HL-60/S4 (cell line): ENCODE results near the gene KLK4.

Experiments
- in situ Hi-C: fragments of 300-500 bp; cut with MboI; formaldehyde crosslinking; loops from 2 replicates; pipeline ENCODE4 v1.14.3; 2022; ENCODE audit warnings: low sequenced_read_pairs

KLK4 gene

DNA sequence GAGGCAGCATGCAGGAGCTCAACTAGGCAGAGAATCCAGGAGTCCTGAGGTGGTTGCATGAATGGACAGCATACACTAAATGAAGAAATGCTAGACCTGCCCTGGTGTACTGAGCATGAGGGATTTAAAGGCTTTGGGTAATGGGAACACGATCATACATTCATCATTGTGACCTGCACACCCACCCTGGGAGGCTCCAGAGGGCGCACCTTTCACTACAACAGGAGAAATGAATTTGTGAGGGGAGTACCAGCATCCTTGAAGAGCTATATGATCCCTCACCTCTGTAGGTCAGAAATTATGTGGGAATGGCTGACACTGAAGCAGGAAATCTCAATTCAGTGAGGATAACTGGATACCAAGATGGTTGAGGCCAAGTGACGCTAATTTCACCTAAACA, 29.0 kb downstream of the KLK4 start:
- in situ Hi-C loops = no loop called here

DNA sequence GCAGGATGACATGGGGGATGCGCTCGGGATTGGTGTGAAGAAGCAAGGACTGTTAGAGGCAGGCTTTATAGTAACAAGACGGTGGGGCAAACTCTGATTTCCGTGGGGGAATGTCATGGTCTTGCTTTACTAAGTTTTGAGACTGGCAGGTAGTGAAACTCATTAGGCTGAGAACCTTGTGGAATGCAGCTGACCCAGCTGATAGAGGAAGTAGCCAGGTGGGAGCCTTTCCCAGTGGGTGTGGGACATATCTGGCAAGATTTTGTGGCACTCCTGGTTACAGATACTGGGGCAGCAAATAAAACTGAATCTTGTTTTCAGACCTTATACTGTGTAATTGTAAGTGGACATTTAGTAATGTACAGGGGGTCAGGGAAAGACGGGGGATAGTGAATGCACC, 31.0 kb downstream of the KLK4 start:
- in situ Hi-C loops = no loop called here

DNA sequence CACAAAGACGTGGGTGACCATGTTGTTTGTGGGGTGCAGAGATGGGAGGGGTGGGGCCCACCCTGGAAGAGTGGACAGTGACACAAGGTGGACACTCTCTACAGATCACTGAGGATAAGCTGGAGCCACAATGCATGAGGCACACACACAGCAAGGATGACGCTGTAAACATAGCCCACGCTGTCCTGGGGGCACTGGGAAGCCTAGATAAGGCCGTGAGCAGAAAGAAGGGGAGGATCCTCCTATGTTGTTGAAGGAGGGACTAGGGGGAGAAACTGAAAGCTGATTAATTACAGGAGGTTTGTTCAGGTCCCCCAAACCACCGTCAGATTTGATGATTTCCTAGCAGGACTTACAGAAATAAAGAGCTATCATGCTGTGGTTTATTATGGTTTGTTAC, 32.3 kb downstream of the KLK4 start:
- in situ Hi-C loops = no loop called here

DNA sequence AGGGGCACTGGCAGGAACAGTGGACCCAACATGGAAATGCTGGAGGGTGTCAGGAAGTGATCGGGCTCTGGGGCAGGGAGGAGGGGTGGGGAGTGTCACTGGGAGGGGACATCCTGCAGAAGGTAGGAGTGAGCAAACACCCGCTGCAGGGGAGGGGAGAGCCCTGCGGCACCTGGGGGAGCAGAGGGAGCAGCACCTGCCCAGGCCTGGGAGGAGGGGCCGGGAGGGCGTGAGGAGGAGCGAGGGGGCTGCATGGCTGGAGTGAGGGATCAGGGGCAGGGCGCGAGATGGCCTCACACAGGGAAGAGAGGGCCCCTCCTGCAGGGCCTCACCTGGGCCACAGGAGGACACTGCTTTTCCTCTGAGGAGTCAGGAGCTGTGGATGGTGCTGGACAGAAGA, 33.9 kb downstream of the KLK4 start:
- in situ Hi-C loops = no loop called here

DNA sequence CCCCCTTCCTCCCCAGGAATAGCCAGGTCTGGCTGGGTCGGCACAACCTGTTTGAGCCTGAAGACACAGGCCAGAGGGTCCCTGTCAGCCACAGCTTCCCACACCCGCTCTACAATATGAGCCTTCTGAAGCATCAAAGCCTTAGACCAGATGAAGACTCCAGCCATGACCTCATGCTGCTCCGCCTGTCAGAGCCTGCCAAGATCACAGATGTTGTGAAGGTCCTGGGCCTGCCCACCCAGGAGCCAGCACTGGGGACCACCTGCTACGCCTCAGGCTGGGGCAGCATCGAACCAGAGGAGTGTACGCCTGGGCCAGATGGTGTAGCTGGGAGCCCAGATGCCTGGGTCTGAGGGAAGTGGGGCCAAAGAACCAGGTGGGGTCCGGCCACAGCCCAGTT, 34.7 kb downstream of the KLK4 start:
- in situ Hi-C loops = no loop called here

DNA sequence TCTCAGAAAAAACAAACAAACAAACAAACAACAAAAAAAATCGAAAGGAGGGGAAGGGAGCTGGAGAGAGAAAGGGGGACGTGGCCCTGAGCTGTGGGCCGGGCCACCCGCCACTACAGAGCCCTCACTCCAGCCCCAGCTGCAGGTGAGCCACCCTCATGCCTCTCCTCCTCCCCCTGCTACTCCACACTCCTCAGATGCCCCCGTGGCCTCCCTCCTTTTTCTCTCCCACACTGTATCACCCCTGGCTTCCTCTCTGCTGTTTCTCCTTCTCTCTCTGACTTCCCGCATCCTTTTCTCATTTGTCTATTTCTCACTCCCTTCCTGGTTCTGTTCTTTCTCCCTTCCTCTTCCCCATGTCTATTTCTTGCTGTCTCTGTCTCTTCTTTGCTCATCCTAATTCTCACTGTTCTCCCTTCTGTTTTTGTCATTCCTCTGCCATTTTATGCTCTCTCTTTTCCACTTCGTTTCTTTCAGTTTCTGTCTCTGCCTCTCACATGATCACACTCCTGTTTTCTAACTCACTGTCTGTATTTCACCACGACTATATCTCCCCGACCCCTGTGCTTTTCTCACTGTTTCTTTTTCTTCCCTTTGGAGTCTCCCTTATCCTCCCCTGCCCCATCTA, 35.3 kb downstream of the KLK4 start:
- in situ Hi-C loops = no loop called here

DNA sequence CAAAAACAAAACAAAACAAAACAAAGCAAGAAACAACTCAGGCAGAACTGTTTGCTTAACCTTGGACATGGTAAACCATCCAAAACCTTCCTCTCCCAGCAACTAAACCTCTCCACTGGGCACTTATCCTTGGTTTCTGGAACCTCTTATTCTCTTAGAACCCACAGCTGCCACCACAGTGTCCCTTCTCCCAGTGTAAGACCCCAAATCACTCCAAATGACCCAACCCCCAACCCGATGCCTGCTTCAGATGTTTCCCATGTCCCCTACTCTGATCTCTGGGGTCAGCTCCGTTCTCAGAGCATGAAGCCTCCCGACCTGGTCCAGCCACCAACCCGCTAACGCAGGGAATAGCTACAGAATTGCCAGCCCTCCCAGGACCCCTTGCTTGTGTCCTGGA, 37.0 kb downstream of the KLK4 start:
- in situ Hi-C loops = no loop called here

DNA sequence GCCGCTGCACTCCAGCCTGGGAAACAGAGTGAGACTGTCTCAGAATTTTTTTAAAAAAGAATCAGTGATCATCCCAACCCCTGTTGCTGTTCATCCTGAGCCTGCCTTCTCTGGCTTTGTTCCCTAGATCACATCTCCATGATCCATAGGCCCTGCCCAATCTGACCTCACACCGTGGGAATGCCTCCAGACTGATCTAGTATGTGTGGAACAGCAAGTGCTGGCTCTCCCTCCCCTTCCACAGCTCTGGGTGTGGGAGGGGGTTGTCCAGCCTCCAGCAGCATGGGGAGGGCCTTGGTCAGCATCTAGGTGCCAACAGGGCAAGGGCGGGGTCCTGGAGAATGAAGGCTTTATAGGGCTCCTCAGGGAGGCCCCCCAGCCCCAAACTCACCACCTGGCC, 38.1 kb downstream of the KLK4 start, which contains the start of gene KLK2:
Gene KLK2 (plus strand): TSS at position 384 of the 400 bp plus-strand sequence. CDS start 35 bp downstream, outside the sequence.
- in situ Hi-C loops = no loop called here

DNA sequence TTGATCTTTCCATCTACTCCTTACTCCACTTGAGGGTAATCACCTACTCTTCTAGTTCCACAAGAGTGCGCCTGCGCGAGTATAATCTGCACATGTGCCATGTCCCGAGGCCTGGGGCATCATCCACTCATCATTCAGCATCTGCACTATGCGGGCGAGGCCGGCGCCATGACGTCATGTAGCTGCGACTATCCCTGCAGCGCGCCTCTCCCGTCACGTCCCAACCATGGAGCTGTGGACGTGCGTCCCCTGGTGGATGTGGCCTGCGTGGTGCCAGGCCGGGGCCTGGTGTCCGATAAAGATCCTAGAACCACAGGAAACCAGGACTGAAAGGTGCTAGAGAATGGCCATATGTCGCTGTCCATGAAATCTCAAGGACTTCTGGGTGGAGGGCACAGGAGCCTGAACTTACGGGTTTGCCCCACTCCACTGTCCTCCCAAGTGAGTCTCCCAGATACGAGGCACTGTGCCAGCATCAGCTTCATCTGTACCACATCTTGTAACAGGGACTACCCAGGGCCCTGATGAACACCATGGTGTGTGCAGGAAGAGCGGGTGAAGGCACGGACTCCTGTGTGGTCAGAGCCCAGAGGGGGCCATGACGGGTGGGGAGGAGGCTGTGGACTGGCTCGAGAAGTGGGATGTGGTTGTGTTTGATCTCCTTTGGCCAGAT, 40.6 kb downstream of the KLK4 start:
- in situ Hi-C loops = no loop called here

DNA sequence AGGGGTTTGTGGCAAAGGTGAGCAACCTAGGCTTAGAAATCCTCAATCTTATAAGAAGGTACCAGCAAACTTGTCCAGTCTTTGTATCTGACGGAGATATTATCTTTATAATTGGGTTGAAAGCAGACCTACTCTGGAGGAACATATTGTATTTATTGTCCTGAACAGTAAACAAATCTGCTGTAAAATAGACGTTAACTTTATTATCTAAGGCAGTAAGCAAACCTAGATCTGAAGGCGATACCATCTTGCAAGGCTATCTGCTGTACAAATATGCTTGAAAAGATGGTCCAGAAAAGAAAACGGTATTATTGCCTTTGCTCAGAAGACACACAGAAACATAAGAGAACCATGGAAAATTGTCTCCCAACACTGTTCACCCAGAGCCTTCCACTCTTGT, 41.7 kb downstream of the KLK4 start:
- in situ Hi-C loops = no loop called here

DNA sequence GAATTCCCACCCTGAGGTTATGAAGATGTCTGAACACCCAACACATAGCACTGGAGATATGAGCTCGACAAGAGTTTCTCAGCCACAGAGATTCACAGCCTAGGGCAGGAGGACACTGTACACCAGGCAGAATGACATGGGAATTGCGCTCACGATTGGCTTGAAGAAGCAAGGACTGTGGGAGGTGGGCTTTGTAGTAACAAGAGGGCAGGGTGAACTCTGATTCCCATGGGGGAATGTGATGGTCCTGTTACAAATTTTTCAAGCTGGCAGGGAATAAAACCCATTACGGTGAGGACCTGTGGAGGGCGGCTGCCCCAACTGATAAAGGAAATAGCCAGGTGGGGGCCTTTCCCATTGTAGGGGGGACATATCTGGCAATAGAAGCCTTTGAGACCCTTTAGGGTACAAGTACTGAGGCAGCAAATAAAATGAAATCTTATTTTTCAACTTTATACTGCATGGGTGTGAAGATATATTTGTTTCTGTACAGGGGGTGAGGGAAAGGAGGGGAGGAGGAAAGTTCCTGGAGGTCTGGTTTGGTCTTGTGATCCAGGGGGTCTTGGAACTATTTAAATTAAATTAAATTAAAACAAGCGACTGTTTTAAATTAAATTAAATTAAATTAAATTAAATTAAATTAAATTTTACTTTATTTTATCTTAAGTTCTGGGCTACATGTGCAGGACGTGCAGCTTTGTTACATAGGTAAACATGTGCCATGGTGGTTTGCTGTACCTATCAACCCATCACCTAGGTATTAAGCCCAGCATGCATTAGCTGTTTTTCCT, 49.5 kb downstream of the KLK4 start:
- in situ Hi-C loops = no loop called here

DNA sequence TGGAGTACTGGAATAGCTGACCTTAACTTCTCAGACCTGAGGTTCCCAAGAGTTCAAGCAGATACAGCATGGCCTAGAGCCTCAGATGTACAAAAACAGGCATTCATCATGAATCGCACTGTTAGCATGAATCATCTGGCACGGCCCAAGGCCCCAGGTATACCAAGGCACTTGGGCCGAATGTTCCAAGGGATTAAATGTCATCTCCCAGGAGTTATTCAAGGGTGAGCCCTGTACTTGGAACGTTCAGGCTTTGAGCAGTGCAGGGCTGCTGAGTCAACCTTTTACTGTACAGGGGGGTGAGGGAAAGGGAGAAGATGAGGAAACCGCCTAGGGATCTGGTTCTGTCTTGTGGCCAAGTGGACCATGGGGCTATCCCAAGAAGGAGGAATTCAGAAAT, 50.2 kb downstream of the KLK4 start:
- in situ Hi-C loops = no loop called here

DNA sequence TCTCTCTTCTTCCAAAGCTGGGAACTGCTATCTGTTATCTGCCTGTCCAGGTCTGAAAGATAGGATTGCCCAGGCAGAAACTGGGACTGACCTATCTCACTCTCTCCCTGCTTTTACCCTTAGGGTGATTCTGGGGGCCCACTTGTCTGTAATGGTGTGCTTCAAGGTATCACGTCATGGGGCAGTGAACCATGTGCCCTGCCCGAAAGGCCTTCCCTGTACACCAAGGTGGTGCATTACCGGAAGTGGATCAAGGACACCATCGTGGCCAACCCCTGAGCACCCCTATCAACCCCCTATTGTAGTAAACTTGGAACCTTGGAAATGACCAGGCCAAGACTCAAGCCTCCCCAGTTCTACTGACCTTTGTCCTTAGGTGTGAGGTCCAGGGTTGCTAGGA, 51.3 kb downstream of the KLK4 start:
- in situ Hi-C loops = no loop called here

DNA sequence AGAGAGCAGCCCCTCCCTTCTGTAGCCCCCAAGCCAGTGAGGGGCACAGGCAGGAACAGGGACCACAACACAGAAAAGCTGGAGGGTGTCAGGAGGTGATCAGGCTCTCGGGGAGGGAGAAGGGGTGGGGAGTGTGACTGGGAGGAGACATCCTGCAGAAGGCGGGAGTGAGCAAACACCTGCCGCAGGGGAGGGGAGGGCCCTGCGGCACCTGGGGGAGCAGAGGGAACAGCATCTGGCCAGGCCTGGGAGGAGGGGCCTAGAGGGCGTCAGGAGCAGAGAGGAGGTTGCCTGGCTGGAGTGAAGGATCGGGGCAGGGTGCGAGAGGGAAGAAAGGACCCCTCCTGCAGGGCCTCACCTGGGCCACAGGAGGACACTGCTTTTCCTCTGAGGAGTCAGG, 52.3 kb downstream of the KLK4 start:
- in situ Hi-C loops = no loop called here

DNA sequence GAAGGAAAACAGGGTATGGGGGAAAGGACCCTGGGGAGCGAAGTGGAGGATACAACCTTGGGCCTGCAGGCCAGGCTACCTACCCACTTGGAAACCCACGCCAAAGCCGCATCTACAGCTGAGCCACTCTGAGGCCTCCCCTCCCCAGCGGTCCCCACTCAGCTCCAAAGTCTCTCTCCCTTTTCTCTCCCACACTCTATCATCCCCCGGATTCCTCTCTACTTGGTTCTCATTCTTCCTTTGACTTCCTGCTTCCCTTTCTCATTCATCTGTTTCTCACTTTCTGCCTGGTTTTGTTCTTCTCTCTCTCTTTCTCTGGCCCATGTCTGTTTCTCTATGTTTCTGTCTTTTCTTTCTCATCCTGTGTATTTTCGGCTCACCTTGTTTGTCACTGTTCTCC, 53.8 kb downstream of the KLK4 start:
- in situ Hi-C loops = no loop called here
